Central memory CD8-positive, alpha-beta T cell (primary cell): ENCODE measurements around the gene LDLRAD4.

Experiments used
- ATAC-seq: fragments of 150-1000 bp; cut with Tn5 transposase; replicated peaks from 2 replicates; pipeline ENCODE4 v1.10.0; 2022; ENCODE audit warnings: mild to moderate bottlenecking, moderate FRiP score, moderate number of reproducible peaks; ENCODE audit not compliant: poor library complexity, severe bottlenecking; ENCODE audit errors: extremely low read depth
- DNase-seq, 2 donors: peaks; one replicate each; pipeline ENCODE4 v3.0.0; 2021; ENCODE audit warnings: low spot score in 2 of 2
- H3K27ac Mint-ChIP-seq: one replicate; pipeline ENCODE4 v1.8.0; 2022; ENCODE audit warnings: low read depth, mild to moderate bottlenecking, moderate library complexity, mixed read lengths
- H3K27me3 Mint-ChIP-seq: one replicate; pipeline ENCODE4 v1.8.0; 2022; ENCODE audit warnings: mixed read lengths
- H3K36me3 Mint-ChIP-seq: one replicate; pipeline ENCODE4 v1.8.0; 2022; ENCODE audit warnings: mild to moderate bottlenecking, moderate library complexity, mixed read lengths; ENCODE audit not compliant: insufficient read depth
- H3K4me1 Mint-ChIP-seq: one replicate; pipeline ENCODE4 v1.8.0; 2022; ENCODE audit warnings: mixed read lengths
- H3K4me3 Mint-ChIP-seq: one replicate; pipeline ENCODE4 v1.8.0; 2022; ENCODE audit warnings: mild to moderate bottlenecking, moderate library complexity, mixed read lengths
- H3K9me3 Mint-ChIP-seq: one replicate; pipeline ENCODE4 v1.8.0; 2022; ENCODE audit warnings: mixed read lengths

LDLRAD4 gene

GRCh38 chr18:13510594-13510993 lies 292.0 kb downstream of the LDLRAD4 start:
- Mint-ChIP-seq H3K27me3 (no peaks in the 10 kb centered on the region), H3K4me1 (peaks cover 26% of the 10 kb centered on the region), H3K4me3 (no peak overlapping the region)

DNA sequence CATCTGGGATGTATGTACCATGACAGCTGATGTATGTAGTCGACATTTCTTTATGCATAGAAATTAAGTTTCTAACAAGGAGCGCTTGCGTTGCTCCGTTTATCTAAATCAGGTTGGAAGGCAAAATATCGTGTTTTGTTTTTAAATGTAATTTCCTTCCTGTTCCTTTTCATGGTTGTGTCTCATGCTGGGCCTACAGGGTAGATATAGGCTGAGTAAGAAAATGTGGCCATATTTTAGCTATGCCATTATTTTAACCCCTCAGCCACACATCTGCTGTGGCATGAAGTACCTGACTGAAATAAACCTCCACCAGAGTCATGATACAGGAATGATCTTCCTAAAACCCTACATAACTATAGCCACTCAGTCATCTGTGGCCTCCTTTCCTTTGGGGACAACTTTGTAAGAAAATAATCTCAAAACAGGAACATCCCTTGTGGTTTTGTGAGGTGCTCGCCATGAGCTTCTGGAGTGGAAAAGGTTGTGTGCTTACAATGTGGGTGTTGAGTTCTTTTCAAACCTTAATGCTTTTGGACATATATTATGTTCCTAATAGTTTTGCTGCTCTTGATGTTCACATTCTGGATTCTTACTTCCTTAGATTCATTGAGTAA lies 293.5 kb downstream of the LDLRAD4 start:
- Mint-ChIP-seq H3K9me3 (no peaks in the 10 kb centered on the region), H3K4me1 (peaks cover 26% of the 10 kb centered on the region), H3K4me3 (no peak overlapping the region), H3K27ac (no peak overlapping the region), H3K27me3 (no peaks in the 10 kb centered on the region), H3K36me3 (peaks cover 3% of the 10 kb centered on the region)
- ATAC-seq (no peak), DNase-seq (no peak)

More at GRCh38 chr18:13510594-13510993, 292.0 kb downstream of the LDLRAD4 start:
- no peaks in the 10 kb centered on the region for H3K9me3 Mint-ChIP-seq
- peaks cover 3% of the 10 kb centered on the region for H3K36me3 Mint-ChIP-seq
- DNase-seq: no peak
- no peak for ATAC-seq
- H3K27ac Mint-ChIP-seq: peak overlapping the region; percentile 79

DNA sequence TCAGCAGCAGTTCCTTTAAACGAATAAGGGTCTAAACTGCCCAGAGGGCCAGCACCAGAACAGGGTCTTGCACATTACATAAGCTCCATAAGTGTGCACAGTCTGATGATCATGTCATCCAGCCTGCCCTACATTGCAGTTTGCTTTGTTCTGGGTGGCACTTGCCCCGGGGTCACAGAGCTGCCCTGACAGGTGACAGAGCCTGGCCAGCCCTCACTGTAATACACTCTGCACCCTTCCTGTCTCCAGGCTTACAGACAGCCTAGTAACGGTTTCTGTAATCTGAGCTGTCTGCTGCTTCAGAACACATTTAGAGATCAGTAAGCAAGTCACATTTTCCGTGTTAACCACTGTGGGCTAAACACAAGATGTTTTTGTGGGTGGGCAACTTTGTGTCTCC lies 294.5 kb downstream of the LDLRAD4 start:
- no peaks in the 10 kb centered on the region for H3K27me3 Mint-ChIP-seq
- peaks cover 4% of the 10 kb centered on the region for H3K36me3 Mint-ChIP-seq
- no peak overlapping the region for H3K27ac Mint-ChIP-seq
- no peaks in the 10 kb centered on the region for H3K9me3 Mint-ChIP-seq
- DNase-seq (no peak), ATAC-seq (no peak)
- H3K4me3 Mint-ChIP-seq: no peak overlapping the region
- H3K4me1 Mint-ChIP-seq: peaks cover 26% of the 10 kb centered on the region

DNA sequence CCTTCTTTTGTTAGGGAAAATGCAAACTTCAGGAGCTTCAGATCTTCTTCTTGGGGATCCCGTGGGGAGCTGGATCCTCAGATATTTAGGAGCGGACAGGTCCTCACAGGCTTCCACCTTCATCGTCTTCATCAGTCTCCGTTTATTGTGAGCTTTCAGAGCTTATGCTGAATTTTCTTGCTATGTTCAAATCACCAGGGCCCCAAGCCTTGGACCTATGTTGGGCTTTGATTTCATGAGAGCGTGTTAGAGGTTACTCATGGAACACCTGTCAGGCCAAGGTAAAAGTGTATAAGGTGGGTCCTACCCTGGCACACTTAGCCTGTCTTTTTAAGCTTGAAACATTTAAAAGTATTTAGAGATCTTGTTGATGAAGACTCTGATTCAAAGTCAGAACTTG lies 294.9 kb downstream of the LDLRAD4 start:
- no peak for DNase-seq
- ATAC-seq: no peak
- H3K27ac Mint-ChIP-seq: no peak overlapping the region
- H3K4me3 Mint-ChIP-seq: no peak overlapping the region
- no peaks in the 10 kb centered on the region for H3K9me3 Mint-ChIP-seq
- H3K36me3 Mint-ChIP-seq: peaks cover 4% of the 10 kb centered on the region
- no peaks in the 10 kb centered on the region for H3K27me3 Mint-ChIP-seq
- H3K4me1 Mint-ChIP-seq: peaks cover 26% of the 10 kb centered on the region

DNA sequence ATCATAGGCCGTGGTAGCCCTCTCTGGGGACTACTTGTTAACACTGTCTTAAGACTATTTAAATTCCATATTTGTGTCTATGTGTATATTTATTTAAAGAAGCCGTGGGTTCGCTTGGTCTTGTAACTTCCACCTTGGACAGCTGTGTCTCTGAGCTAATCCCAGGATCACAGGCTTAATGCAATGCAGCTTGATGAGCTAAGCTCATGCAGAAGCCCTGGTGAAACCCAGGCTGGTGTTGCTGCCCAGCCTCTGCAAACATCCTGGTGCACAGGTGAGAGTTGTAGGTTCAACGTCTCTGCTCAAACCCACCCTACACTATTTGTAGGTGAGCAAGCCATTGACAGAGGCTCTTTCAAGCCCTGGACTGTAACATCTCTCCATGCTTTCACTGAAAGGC lies 296.0 kb downstream of the LDLRAD4 start:
- no peaks in the 10 kb centered on the region for H3K9me3 Mint-ChIP-seq

GRCh38 chr18:13516855-13517254 lies 298.3 kb downstream of the LDLRAD4 start:
- H3K4me1 Mint-ChIP-seq: peaks cover 19% of the 10 kb centered on the region

More for the DNA sequence above, 296.0 kb downstream of the LDLRAD4 start:
- H3K36me3 Mint-ChIP-seq: peaks cover 3% of the 10 kb centered on the region
- no peak overlapping the region for H3K4me3 Mint-ChIP-seq
- no peak for ATAC-seq
- H3K27ac Mint-ChIP-seq: no peak overlapping the region
- DNase-seq: no peak
- no peaks in the 10 kb centered on the region for H3K27me3 Mint-ChIP-seq
- H3K4me1 Mint-ChIP-seq: peaks cover 26% of the 10 kb centered on the region

DNA sequence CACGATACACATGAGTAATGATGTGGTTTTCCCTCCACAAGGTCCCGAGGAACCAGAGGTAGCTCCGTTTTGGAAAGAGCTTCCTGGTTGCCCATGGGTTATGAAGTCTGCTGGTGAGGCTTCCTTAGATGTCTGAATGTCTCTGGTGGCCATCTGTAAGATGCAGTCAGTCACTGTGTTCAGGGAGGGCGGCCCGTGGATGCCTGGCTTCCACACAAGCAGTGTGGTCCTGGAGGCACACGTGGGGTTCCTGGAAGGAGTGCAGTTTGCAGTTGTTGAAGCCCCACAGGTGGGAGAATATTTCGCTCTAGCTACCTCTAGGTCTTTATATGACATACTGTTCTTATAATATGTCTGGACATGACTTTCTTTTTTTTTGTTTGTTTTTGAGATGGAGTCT lies 298.8 kb downstream of the LDLRAD4 start:
- peaks cover 14% of the 10 kb centered on the region for H3K4me1 Mint-ChIP-seq
- H3K36me3 Mint-ChIP-seq: peaks cover 3% of the 10 kb centered on the region
- no peak for ATAC-seq
- no peaks in the 10 kb centered on the region for H3K9me3 Mint-ChIP-seq
- H3K4me3 Mint-ChIP-seq: no peak overlapping the region
- H3K27me3 Mint-ChIP-seq: no peaks in the 10 kb centered on the region
- H3K27ac Mint-ChIP-seq: no peak overlapping the region
- no peak for DNase-seq

More at GRCh38 chr18:13516855-13517254, 298.3 kb downstream of the LDLRAD4 start:
- ATAC-seq (no peak), DNase-seq (no peak)
- Mint-ChIP-seq H3K9me3 (no peaks in the 10 kb centered on the region), H3K36me3 (peaks cover 3% of the 10 kb centered on the region), H3K4me3 (no peak overlapping the region), H3K27me3 (no peaks in the 10 kb centered on the region), H3K27ac (no peak overlapping the region)

DNA sequence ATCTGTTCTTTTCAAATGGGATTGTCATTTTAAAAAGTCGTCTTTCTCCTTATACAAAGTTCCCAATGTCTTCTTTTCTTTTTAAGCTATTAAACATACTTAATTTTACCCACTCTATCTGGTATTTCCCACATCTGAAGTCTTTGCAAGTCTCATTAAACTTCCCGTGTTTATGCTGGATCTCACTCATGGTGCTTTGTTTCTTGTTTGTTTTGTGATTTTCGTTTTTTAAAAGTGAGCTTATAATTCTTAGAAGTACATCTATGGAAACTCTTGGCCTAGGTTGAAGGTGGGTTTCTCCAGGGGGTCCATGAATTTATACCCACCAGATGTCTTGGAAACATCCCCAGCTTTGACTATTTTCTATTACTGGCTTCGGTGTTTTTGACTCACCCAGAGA lies 299.8 kb downstream of the LDLRAD4 start:
- H3K27me3 Mint-ChIP-seq: no peaks in the 10 kb centered on the region
- no peak for DNase-seq
- peaks cover 3% of the 10 kb centered on the region for H3K36me3 Mint-ChIP-seq
- ATAC-seq: no peak
- H3K9me3 Mint-ChIP-seq: no peaks in the 10 kb centered on the region
- H3K27ac Mint-ChIP-seq: no peak overlapping the region
- peaks cover 5% of the 10 kb centered on the region for H3K4me1 Mint-ChIP-seq
- no peak overlapping the region for H3K4me3 Mint-ChIP-seq

DNA sequence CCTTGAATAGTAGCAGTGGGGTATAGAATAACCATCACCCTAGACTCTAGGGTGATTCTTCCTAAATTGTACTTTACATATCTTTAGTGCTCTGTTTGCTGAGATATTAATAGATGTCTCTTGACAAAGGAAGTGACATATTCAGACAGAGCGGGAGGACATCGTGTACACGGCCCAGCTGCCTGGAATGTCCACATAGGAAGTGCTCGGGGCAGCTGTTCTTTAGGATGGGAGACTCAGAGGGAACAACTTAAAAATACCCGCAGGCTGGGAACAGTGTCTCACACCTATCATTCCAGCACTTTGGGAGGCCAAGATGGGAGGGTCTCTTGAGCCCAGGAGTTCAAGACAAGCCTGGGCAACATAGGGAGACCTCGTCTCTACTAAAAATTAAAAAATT lies 301.7 kb downstream of the LDLRAD4 start:
- Mint-ChIP-seq H3K36me3 (peaks cover 1% of the 10 kb centered on the region), H3K4me3 (no peak overlapping the region), H3K9me3 (no peaks in the 10 kb centered on the region), H3K27ac (no peak overlapping the region), H3K27me3 (no peaks in the 10 kb centered on the region), H3K4me1 (peaks cover 5% of the 10 kb centered on the region)
- no peak for DNase-seq
- ATAC-seq: no peak

DNA sequence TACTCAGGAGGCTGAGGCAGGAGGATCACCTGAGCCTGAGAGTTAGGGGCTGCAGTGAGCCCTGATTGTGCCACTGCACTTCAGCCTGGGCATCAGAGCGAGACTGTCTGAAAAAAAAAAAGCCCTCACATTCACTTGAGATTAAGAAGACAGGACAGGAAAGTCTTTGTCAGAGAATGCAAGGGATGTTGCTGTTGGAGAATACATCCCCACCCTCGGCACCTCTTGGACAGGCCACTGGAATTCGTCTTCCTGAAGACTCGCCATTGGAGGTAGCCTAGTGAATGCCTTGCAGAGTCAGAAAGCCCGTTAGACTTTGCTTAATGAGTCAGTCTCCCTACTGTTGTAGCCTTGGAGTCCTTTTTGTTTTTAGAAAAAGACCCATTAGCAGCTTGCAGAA lies 302.2 kb downstream of the LDLRAD4 start:
- H3K27ac Mint-ChIP-seq: no peak overlapping the region
- no peak overlapping the region for H3K4me3 Mint-ChIP-seq
- no peaks in the 10 kb centered on the region for H3K27me3 Mint-ChIP-seq
- peaks cover 5% of the 10 kb centered on the region for H3K4me1 Mint-ChIP-seq
- DNase-seq (no peak), ATAC-seq (no peak)
- H3K36me3 Mint-ChIP-seq: peaks cover 1% of the 10 kb centered on the region
- no peaks in the 10 kb centered on the region for H3K9me3 Mint-ChIP-seq

DNA sequence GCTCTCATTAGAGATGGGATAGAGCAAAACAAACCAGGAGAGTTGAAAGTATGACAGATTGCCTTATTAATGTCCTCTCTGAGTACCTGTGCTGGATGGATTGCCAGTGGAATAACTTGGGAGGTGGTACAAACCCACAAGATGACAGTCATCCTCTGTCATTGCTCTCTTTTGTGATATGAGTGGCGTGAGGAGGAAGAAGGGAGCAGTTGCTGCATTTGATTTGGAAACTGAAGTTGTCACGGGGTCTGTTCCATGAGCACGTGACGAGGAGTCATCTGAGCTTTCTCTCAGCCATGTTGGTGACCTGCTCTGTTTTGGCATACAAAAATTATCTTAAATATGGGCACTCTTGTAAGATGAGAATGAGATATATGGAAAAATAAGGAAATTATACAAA lies 302.9 kb downstream of the LDLRAD4 start:
- DNase-seq (no peak), ATAC-seq (no peak)
- no peak overlapping the region for H3K4me3 Mint-ChIP-seq
- no peaks in the 10 kb centered on the region for H3K27me3 Mint-ChIP-seq
- H3K9me3 Mint-ChIP-seq: no peaks in the 10 kb centered on the region
- H3K4me1 Mint-ChIP-seq: peaks cover 5% of the 10 kb centered on the region
- no peak overlapping the region for H3K27ac Mint-ChIP-seq
- peaks cover 1% of the 10 kb centered on the region for H3K36me3 Mint-ChIP-seq

DNA sequence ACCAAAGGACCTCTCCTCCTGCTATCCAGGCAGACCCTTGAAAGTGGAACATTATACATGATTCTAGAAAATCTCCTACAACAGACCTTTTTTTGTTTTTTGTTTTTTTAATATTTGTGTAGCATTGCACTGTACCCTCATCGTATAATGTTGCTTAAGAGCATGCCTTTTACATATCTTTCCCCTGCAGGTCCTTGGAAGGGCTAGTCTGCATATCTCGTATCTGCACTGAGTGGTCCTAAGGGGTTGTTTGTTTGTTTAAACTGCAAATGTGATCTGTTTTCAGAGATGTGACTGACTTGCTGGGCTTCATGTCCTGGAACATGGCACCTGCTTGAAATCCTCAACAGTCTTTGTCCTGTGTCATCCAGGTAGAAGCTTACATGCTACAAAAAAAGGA lies 303.7 kb downstream of the LDLRAD4 start:
- no peak for DNase-seq
- no peak overlapping the region for H3K27ac Mint-ChIP-seq
- H3K4me1 Mint-ChIP-seq: peaks cover 5% of the 10 kb centered on the region
- no peak overlapping the region for H3K4me3 Mint-ChIP-seq
- ATAC-seq: no peak
- H3K27me3 Mint-ChIP-seq: no peaks in the 10 kb centered on the region
- H3K9me3 Mint-ChIP-seq: no peaks in the 10 kb centered on the region
- H3K36me3 Mint-ChIP-seq: peaks cover 1% of the 10 kb centered on the region

DNA sequence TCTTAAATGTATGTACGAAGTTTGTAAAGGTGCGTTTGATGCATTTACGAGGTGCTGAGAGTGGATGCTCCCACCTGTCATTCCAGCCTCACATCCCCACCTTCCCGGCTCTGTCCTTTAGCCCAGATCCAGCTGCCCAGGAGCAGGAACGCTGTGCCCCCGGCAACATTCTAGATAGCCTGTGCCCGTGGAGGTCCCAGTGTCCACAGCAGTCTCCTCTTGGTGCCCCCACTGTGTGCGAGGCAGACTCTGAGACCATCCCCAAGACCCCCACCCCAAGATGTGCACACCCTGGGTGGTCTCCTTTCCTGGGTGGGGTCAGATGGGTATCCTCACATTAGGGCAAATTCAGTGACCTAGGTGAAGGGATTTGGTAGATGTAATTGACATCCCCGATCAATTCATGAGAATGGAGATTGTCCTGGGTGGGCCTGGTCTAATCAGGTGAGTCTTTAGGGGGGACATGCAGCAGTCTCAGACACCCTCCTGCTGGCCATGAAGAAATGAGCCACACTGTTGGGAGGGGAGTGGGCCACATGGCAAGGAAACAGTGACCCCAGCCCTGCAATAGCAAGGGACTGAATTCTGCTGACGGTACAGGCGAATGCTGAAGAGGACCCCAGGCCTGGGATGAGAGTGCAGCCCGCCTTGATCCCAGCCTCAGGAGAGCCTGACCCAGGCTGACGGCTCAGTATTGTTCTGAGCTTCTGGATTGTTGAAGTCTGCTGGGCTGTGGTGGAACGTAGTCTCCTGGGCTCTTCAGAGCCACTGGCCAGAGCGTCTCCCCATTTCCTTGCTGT lies 304.5 kb downstream of the LDLRAD4 start:
- H3K27ac Mint-ChIP-seq: no peak overlapping the region
- H3K27me3 Mint-ChIP-seq: no peaks in the 10 kb centered on the region
- H3K9me3 Mint-ChIP-seq: no peaks in the 10 kb centered on the region
- DNase-seq (no peak), ATAC-seq (no peak)
- no peak overlapping the region for H3K4me3 Mint-ChIP-seq
- peaks cover 5% of the 10 kb centered on the region for H3K4me1 Mint-ChIP-seq
- H3K36me3 Mint-ChIP-seq: no peaks in the 10 kb centered on the region
